GM12878 (cell line): ENCODE data around the gene ZFP37. TPM values are rescaled to one million over a fixed set of nuclear protein-coding genes. Genes with fewer than 3 reads are reported as not detected.

Experiments
- ATAC-seq: fragments of 200-7000 bp; cut with Tn5 transposase; 3 replicates; pipeline ENCODE4 v1.9.1; 2020; ENCODE audit warnings: mild to moderate bottlenecking, moderate library complexity
- BruUV-seq: library from RNA; stranded (reverse); fragments of 400-500 nt; replicated peaks from 2 replicates; lab custom pipeline; 2021; lab: Mats Ljungman, UMichigan
- CTCF ChIA-PET: fragments of 300-600 bp; sonication (Branson Sonifier 250); formaldehyde crosslinking; extraction: SDS; loops from one replicate; lab custom pipeline; 2021; ENCODE audit warnings: inconsistent platforms; lab: Yijun Ruan, JAX
- POLR2A ChIA-PET: fragments of 350-600 bp; formaldehyde crosslinking; extraction: SDS; loops from one replicate; lab custom pipeline; 2021; ENCODE audit warnings: inconsistent platforms; lab: Charles Lee
- RAD21 ChIA-PET: fragments of 300-600 bp; sonication (Branson Sonifier 250); formaldehyde crosslinking; loops from one replicate; lab custom pipeline; 2023; ENCODE audit warnings: antibody characterized with exemption; ENCODE audit not compliant: unreplicated experiment; lab: Charles Lee
- SMC1A ChIA-PET: fragments of 300-600 bp; sonication (Branson Sonifier 250); formaldehyde crosslinking; loops from one replicate; lab custom pipeline; 2023; ENCODE audit not compliant: unreplicated experiment, uncharacterized antibody; lab: Charles Lee
- DNase-seq: peaks from one replicate; pipeline ENCODE4 v3.0.0-alpha.2; 2011; ENCODE audit warnings: low read depth, low spot score
- FAIRE-seq: peaks from 3 replicates; lab custom pipeline; 2011; peaks lifted over from hg19 to GRCh38; lab: Jason Lieb, UNC
- H2AFZ ChIP-seq: 2 replicates; pipeline ENCODE4 v1.6.0; 2011; ENCODE audit warnings: low read depth, low read length, control low read depth; ENCODE audit not compliant: control insufficient read depth
- H3K27ac ChIP-seq: 2 replicates; pipeline ENCODE4 v1.5.1; 2011; ENCODE audit warnings: control low read depth; ENCODE audit not compliant: control insufficient read depth, insufficient read depth
- H3K27me3 ChIP-seq, 2 experiments: replicated peaks in 1 of 2; 2 replicates each; pipeline versions ENCODE4 v1.6.0 to v1.6.1; 2011; ENCODE audit warnings: low read length in 1 of 2; ENCODE audit not compliant: control insufficient read depth in 2 of 2, insufficient read depth in 2 of 2
- H3K36me3 ChIP-seq, 2 experiments: 2 replicates each; pipeline ENCODE4 v1.5.1; 2011; ENCODE audit warnings: low read length in 1 of 2; ENCODE audit not compliant: control insufficient read depth in 2 of 2, insufficient read depth in 2 of 2
- H3K4me1 ChIP-seq: 2 replicates; pipeline ENCODE4 v1.6.1; 2011; ENCODE audit warnings: mild to moderate bottlenecking, low read length, moderate library complexity, mixed read lengths; ENCODE audit not compliant: control insufficient read depth, insufficient read depth
- H3K4me2 ChIP-seq: 2 replicates; pipeline ENCODE4 v1.6.0; 2011; ENCODE audit warnings: control low read depth; ENCODE audit not compliant: control insufficient read depth, insufficient read depth
- H3K4me3 ChIP-seq: fragments of 200-600 bp; sonication (generic); 2 replicates; pipeline ENCODE4 v1.5.1; 2016
- H3K79me2 ChIP-seq: 2 replicates; pipeline ENCODE4 v1.6.0; 2011; ENCODE audit warnings: low read length; ENCODE audit not compliant: control insufficient read depth, insufficient read depth
- H3K9ac ChIP-seq: 2 replicates; pipeline ENCODE4 v1.8.0; 2011; ENCODE audit warnings: low read length, control low read depth, mixed read lengths; ENCODE audit not compliant: control insufficient read depth, insufficient read depth
- H3K9me3 ChIP-seq: replicated peaks from 3 replicates; pipeline ENCODE4 v1.5.1; 2011; ENCODE audit warnings: mild to moderate bottlenecking, low read length; ENCODE audit not compliant: control insufficient read depth, insufficient read depth
- H4K20me1 ChIP-seq: 2 replicates; pipeline ENCODE4 v1.6.0; 2011; ENCODE audit not compliant: control insufficient read depth, insufficient read depth
- BCL11A ChIP-seq: IDR thresholded peaks from 2 replicates; pipeline ENCODE4 v1.6.1; 2011; ENCODE audit warnings: low read depth, low read length
- JUNB ChIP-seq: IDR thresholded peaks from 2 replicates; pipeline ENCODE4 v1.6.1; 2016; ENCODE audit warnings: antibody characterized with exemption, mild to moderate bottlenecking
- SIX5 ChIP-seq: IDR thresholded peaks from 2 replicates; pipeline ENCODE4 v1.6.1; 2011; ENCODE audit warnings: mild to moderate bottlenecking, low read depth, low read length, moderate library complexity; ENCODE audit not compliant: severe bottlenecking
- SMARCA5 ChIP-seq: fragments of 450-650 bp; IDR thresholded peaks from 2 replicates; pipeline ENCODE4 v1.6.1; 2017; ENCODE audit warnings: mild to moderate bottlenecking
- WGBS: methylation state at CpG from one replicate; pipeline ENCODE4 v1.1.6; 2016; ENCODE audit warnings: low lambda C conversion rate; ENCODE audit not compliant: insufficient replicate concordance, insufficient coverage; ENCODE audit errors: missing lambda C conversion rate; 5-methylcytosine and 5-hydroxymethylcytosine counted together
- in situ Hi-C: fragments of 300-500 bp; cut with MboI; formaldehyde crosslinking; loops from 9 replicates; pipeline ENCODE4 v1.14.3; 2018; ENCODE audit warnings: mixed read lengths
- intact Hi-C: fragments of 100-400 bp; cut with micrococcal nuclease; formaldehyde crosslinking; loops from one replicate; pipeline ENCODE4 v1.14.2; 2022; ENCODE audit not compliant: unreplicated experiment
- polyA plus RNA-seq, 11 experiments: library from polyadenylated mRNA; depleted of rRNA in 4 of 11; unstranded in 6 of 11; stranded (reverse) in 5 of 11; fragments of >200 nt; fragmentation: Nextera tagmentation in 4 of 11; fragmentation: Illumina TruSeq in 1 of 11; extraction: Ambion mirVana in 4 of 11; extraction: Trizol in 1 of 11; gene quantifications; 1 replicate in 1 of 11; 2 replicates in 10 of 11; pipeline versions ENCODE4 v1.2.1 to v1.2.3, GENCODE V29; 2011 to 2016; ENCODE audit warnings: inconsistent platforms in 2 of 11, missing spikeins in 2 of 11, low read depth in 1 of 11
- total RNA-seq, 4 experiments: library from RNA; depleted of rRNA in 3 of 4; stranded (reverse); fragments of >200 nt in 3 of 4; fragmentation: Illumina TruSeq in 1 of 4; extraction: Trizol in 1 of 4; gene quantifications; 2 replicates each; pipeline versions ENCODE4 v1.2.1 to v1.2.3, GENCODE V29; 2013 to 2021
- TF ChIP-seq, protein P1 (sequence below): IDR thresholded peaks from 2 replicates; pipeline ENCODE4 v1.6.1; 2012; ENCODE audit warnings: mild to moderate bottlenecking, low read depth, low read length
- TF ChIP-seq, protein P2 (sequence below): IDR thresholded peaks from 2 replicates; pipeline ENCODE4 v1.6.1; 2012; ENCODE audit warnings: low read depth, low read length, improper control_type of control experiment

The ZFP37 gene
- total and polyA plus RNA-seq, 10 of the 15 experiments (the other 5 are each of a cell fraction or from before 2014, with no cell fraction given): 0.47 to 1.7 (median 1.4) TPM; not detected in 1

DNA sequence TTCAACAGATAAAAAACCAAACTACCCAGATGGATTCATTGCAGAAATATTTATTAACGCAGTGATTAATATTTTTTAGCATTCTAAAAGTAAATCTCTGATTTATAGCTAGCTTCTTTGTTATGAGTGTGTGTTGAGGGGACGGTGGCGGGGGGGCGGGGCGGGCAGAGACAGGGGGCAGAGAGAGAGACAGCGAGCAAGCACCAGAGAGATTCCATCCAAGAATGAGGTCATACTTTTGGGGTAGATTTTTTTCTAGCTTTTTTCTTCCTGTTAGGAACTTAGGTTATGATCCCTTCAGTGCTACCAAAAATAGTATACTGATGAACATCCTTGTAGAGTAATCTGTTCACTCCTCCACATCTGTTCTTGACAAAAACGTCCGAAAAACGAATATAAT, 44.0 kb downstream of the ZFP37 start (continued):
- TF ChIP-seq, protein P1, sequence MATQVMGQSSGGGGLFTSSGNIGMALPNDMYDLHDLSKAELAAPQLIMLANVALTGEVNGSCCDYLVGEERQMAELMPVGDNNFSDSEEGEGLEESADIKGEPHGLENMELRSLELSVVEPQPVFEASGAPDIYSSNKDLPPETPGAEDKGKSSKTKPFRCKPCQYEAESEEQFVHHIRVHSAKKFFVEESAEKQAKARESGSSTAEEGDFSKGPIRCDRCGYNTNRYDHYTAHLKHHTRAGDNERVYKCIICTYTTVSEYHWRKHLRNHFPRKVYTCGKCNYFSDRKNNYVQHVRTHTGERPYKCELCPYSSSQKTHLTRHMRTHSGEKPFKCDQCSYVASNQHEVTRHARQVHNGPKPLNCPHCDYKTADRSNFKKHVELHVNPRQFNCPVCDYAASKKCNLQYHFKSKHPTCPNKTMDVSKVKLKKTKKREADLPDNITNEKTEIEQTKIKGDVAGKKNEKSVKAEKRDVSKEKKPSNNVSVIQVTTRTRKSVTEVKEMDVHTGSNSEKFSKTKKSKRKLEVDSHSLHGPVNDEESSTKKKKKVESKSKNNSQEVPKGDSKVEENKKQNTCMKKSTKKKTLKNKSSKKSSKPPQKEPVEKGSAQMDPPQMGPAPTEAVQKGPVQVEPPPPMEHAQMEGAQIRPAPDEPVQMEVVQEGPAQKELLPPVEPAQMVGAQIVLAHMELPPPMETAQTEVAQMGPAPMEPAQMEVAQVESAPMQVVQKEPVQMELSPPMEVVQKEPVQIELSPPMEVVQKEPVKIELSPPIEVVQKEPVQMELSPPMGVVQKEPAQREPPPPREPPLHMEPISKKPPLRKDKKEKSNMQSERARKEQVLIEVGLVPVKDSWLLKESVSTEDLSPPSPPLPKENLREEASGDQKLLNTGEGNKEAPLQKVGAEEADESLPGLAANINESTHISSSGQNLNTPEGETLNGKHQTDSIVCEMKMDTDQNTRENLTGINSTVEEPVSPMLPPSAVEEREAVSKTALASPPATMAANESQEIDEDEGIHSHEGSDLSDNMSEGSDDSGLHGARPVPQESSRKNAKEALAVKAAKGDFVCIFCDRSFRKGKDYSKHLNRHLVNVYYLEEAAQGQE: no peak
- TF ChIP-seq SMARCA5: no peak
- TF ChIP-seq, protein P2, sequence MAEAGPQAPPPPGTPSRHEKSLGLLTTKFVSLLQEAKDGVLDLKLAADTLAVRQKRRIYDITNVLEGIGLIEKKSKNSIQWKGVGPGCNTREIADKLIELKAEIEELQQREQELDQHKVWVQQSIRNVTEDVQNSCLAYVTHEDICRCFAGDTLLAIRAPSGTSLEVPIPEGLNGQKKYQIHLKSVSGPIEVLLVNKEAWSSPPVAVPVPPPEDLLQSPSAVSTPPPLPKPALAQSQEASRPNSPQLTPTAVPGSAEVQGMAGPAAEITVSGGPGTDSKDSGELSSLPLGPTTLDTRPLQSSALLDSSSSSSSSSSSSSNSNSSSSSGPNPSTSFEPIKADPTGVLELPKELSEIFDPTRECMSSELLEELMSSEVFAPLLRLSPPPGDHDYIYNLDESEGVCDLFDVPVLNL: no peak

DNA sequence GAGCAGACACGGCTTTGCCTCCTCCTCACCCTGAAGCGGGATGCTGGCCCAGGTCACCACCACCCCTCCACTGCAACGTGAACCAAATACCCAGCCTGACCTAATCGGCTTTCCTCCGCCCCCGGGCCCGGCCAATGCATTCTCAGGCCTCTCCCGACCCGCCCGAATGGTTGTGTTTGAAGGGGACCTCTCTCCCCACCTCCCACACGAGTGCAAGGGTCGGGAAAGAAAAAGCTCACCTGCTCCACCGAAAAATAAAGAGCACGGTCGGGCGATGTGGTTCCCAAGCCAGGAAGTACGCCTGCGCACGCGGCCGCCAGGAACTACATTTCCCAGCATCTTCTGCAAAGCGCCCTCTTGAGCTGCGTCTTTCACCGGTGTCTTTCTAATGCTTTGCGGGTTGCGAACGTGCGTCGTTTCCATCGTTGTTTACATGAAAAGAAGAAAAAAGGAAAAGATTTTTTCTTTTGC, 44.6 kb downstream of the ZFP37 start, which contains the start of gene ZNF883:
Gene ZNF883, minus strand, starts transcription at position 282 of the 471 bp plus-strand sequence.
- H3K4me1 ChIP-seq: no peaks in the 10 kb centered on the region
- FAIRE-seq (no peak), DNase-seq (no peak)
- no peak within 1 kb of the TSS for H3K4me2 ChIP-seq
- no peaks in the 10 kb centered on the region for H4K20me1 ChIP-seq
- H3K4me3 ChIP-seq: no peak within 1 kb of the TSS
- H3K27ac ChIP-seq: no peak within 1 kb of the TSS
- CTCF ChIA-PET: no interaction called here
- intact Hi-C loops (no loop called here), in situ Hi-C loops (no loop called here)
- no peaks in the 10 kb centered on the region; the same call in 2 of the 3 replicates for H3K9me3 ChIP-seq
- POLR2A ChIA-PET: no interaction called here
- RAD21 ChIA-PET: no interaction called here
- no TSS peak for BruUV-seq
- H3K79me2 ChIP-seq: no peaks in the 10 kb centered on the region
- TF ChIP-seq BCL11A: no peak
- TF ChIP-seq SIX5: peak; percentile 37
- TF ChIP-seq JUNB: no peak
- TF ChIP-seq, all 136 proteins: peak for 1
- Histone ChIP-seq H3K36me3 (no peaks in the 10 kb centered on the region), H2AFZ (no peak within 1 kb of the TSS), H3K27me3 (no peaks in the 10 kb centered on the region), H3K9ac (no peak within 1 kb of the TSS)
- SMC1A ChIA-PET: no interaction called here
- ATAC-seq: no peak
- 28% methylated on average over 30 of the region's 30 CpGs for WGBS
